NCI-H510A treated with DMSO at 0.1 percent for 48 hours (cell line): ENCODE measurements around the gene CHRM2.

Source experiments
- DNase-seq: peaks from one replicate; lab custom pipeline; 2025; lab: John Stamatoyannopoulos, UW

The CHRM2 gene

GRCh38 chr7:136894789-136895188, 26.3 kb downstream of the CHRM2 start:
- DNase-seq, result no peak

DNA sequence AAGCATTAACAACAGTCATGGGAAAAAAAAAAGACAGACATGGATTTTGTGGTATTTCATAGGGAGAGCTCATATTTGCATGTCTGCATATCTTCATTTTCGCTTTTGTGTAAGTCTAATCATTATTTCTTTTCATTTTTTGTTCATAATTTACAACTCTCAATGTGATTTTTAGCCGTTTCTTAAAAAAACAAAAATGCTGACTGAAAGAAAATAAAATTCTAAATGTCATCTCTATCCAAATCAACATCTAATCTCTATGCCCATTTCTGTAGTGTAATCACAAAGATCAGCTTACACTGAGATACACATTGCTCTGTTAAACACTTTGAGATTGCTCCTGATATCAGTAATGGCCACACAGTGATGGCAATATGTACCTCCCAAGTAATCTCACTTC, 29.2 kb downstream of the CHRM2 start:
- DNase-seq, result no peak

DNA sequence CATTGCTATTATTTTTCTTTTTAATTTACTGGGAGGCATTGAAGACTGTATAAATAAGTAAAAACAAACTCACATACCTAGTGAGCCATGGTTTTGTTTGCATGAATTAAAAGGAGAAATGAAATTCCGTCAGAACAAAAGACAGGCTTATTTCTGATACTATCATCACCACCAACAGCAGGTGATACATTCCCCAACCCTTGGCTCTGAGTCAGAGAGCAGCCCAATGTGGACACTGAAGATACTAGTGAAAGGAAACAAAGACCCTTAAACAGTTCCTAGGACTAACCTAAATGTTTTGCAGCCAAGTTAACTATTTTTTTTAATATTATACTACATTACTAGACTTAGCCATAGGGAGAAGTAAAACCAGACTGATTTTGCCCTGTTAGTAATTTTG, 31.6 kb downstream of the CHRM2 start:
- no peak for DNase-seq

GRCh38 chr7:136910771-136911170, 42.3 kb downstream of the CHRM2 start:
- DNase-seq, result no peak

DNA sequence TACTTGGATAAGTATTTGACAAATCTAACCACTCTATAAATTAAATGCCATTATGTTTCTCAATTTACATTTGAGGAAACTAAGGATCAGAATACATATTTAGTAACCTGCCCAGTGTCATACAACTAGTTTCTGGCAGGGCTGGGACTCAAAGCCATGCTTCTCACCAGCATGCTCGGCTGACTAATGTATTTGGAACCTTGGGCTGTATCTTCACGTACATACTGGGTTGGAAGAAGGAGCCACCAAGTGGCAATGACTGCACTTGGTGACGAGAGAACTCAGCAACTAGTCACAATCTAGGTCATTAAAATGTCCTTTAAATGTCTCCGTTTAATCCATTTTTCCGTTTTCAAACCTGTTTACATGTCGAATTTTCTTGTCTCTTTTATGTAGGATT, 42.9 kb downstream of the CHRM2 start:
- DNase-seq, result no peak

DNA sequence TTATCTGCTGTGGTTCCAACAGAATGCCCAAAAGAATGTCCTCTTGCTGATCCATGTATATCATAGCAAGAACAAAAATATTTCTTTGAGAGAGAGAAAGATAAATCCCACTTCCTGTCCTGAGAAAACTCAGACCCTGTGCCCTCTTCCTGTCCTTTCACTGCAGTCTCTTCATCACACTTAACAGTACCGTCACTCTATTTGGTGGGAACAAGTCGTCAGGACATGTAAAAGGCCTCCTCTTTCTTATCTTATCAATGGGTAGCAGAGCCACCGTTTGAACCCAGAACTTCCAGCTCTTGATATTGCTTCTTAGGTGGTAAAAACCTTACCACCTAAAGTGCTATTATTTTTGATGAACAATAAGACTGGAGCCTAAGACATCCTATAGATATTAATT, 43.9 kb downstream of the CHRM2 start:
- DNase-seq, result no peak

GRCh38 chr7:136914016-136914415, 45.6 kb downstream of the CHRM2 start:
- DNase-seq, result no peak

- no peak for DNase-seq
These were observed 51.4 kb downstream of the CHRM2 start for GRCh38 chr7:136919820-136920219.

DNA sequence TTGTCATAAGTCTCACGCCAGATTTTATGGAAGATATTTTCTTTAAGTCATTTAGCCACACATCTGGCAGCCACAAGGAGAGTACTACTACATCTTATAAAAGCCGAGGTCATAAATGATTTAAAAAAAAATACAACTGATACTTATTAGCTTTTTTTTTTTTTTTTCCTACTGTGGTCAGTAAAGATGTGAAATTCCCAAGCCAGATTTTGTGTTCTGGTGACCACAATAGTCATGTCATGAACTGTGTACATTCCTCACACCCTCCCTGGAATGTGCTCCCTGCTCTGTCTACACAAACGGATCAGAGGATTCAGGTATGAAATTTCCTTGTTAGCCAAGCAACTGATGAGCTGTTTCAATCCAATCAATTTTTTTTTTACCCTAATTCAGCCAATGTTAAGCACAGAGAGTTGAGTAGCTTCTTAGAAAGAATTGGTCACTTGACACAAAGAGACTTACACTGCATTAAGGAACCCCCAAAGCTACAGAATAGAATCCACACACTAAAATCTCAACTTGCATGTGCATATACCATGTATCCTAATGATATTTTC, 54.7 kb downstream of the CHRM2 start:
- no peak for DNase-seq

GRCh38 chr7:136925044-136925443, 56.6 kb downstream of the CHRM2 start:
- DNase-seq, result no peak

- no peak for DNase-seq
These were observed 57.1 kb downstream of the CHRM2 start for GRCh38 chr7:136925556-136925955.

GRCh38 chr7:136931169-136931867, 62.9 kb downstream of the CHRM2 start:
- DNase-seq, result no peak

GRCh38 chr7:136937436-136937835, 69.0 kb downstream of the CHRM2 start:
- no peak for DNase-seq

DNA sequence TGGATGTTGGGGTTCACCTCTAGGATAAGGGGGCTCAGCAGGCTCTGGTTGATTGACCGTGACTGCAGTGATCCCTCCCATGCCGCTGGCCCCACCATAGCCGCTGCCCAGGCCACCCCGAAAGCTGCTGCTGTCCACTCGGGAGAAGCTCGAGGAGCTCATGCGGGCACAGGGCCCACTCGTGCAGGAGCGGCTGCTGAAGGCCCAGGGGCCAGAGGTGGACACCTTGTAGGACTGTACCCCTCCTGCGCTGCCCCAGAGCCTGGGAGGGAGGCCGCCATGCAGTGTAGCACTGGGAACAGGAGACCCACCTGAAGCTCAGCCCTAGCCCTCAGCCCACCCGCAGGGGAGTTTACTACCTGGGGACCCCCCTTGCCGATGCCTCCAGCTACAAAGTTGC, 70.0 kb downstream of the CHRM2 start:
- no peak for DNase-seq

GRCh38 chr7:136940122-136940521, 71.7 kb downstream of the CHRM2 start:
- no peak for DNase-seq

GRCh38 chr7:136940917-136941316, 72.5 kb downstream of the CHRM2 start:
- no peak for DNase-seq

DNA sequence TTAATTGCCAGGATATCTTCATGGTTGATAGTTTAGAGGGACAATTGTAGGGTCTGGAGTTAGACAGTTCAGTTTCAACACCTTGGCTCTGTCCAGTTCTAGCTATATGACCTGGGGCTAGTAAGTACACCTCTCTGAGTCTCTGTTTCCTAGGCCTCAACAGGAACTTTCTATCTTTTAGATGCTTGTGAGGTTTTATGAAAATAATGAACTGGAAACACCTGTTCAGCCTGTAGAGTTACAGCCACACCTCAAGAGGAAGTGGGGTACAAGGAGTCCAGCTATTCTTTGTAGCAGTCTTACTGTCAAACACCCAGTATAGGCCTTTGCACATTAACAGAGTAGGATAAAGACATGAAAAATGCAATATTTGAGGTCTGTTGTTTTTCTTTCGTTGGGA, 73.4 kb downstream of the CHRM2 start:
- no peak for DNase-seq

DNA sequence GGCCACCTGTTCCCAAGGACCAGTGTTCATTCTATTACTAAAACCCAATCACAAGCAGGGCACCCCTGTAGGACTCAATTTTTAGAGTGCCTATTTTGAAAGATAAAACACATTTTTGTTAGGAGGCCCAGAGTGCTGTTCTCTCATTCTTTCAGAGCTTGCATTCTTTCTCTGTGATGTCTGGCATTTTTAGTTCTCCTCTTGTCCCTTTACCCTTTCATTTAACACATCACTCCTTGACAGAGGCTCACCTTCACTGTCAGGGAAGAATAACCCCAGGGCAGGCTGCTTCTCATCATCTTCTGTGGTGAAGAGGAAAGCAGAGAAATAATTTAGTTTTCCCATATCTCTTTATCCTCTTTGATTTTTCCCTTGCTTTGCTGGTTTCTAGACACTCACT, 73.9 kb downstream of the CHRM2 start:
- DNase-seq, result no peak

GRCh38 chr7:136942994-136943393, 74.5 kb downstream of the CHRM2 start:
- no peak for DNase-seq

DNA sequence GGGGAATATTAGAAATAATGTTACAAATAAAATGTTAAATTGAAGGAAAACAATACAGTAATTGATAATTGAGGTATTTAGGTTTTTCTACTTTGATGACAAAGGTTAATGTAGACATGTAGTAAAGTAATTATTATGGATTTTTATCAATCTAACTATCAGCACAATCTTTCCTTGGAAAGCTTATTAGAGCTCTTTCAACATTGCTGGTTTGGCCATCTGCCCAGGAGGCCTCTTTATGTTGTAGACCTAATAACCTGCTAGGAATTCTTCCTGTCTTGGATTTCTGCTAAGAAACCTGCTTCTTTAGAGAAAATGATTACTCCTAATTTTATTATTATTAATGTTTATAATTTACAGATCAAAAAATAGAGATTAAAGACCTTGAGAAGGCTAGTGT, 78.9 kb downstream of the CHRM2 start:
- DNase-seq, result no peak

DNA sequence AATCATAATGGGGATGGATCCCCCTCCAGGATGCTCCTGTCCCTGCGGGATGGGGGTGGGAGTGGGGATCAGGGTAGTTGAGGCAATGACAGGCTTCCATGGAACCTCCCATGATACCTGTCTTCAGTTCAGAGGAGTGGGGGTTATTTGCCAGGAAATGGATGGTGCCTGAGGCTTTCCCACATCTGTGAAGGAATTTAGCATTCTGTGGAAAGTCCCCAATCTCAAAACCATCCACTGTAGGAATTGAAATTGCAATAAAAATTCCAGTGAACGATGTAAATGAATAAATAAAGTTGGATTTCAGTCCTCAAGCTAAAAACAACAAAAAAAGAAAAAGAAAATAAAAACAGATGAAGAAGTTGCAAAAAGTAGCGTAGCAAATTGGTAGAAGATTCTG, 81.9 kb downstream of the CHRM2 start:
- no peak for DNase-seq

DNA sequence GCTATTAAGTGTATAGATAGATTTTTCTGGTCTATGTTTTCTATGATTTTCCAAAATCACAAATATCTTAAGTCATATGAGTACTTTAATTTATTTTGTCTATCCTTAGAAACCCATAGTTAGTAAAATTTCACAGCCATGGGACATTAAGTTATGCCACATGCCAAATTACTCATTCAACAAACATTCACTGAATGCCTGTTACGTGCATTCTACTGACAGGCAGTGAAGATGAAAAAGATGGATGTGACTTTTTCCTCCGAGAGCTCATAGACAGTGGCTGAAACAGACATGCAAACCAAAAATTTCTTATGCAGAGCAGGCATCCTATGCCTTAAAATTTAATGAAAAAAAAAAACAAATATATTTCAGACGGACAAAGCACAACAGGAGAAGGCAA, 84.9 kb downstream of the CHRM2 start:
- DNase-seq, result no peak

DNA sequence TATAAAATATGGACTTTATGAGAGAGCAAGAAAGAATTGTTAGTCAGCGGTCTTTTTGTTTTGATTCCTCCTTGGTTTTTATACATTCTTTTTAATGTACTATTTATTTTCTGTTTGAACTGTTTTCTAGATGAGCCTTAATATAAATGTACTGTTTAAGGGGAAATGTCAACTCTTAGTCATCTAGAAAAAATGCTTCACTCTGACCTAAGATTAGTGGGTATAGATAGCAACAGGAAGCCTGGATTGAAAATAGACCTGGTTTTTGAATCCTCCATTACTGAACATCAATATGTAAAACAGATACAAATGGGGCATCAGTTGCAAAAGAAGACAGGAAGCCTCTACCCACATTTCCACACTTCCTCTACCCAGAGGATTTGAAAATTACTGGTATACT, 87.8 kb downstream of the CHRM2 start:
- DNase-seq, result no peak

DNA sequence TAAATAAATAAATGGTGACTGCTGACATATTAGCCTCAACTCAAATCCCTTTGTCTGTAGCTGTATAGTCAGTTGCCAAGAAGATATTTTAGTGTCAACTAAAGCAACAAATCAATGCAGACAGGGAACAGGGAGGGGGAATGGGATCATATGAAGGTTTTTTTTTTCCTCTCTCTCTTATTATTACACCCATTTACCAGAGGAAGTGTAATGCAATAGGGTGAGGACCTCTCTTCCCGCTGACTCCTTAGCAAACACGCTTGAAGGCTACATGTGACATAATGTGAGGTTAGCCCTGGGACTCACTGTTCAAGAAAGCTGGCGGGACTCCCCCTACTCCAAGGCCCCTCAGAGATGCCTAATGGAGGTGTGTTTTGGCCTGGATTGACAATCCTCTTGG, 88.2 kb downstream of the CHRM2 start:
- DNase-seq, result no peak
